ENCODE measurements around the gene PPT1. TPM values are rescaled to one million over a fixed set of nuclear protein-coding genes. Genes with fewer than 3 reads are reported as not detected.
"Not testable (repeated sequence)": the region's sequence is repeated elsewhere in the genome, so short reads cannot be mapped to it uniquely, and the experiment has no call there.

Gene PPT1
- total RNA-seq, 2 donors from 2014 or later: 51.7 to 64.7 TPM

DNA sequence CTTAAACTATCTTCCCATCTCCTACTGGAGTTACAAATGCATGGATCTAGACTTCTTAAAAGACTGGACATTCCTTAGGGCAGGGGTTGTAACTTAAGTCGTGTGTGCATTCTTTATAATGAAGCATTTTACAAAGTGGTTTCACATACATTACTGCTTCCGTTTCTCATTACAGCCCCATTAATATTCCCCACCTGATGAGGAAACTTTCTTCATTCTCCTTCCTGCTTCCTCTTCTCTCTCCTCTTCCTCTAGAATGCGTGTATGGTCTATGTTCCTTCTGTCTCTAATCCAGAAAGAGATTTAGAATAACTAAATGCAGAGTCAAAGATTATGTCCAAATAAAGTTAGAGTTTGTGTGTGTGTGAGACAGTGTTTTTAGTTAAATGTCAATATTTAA lies 58.4 kb downstream of the PPT1 start:
- ATAC-seq (no peak), DNase-seq (no peak)
- intact Hi-C loops (cut with DNase I): loop anchor here in 1 of 2 donors (10.0 kb wide), 2 partner anchors 64 to 224 kb away; no protein-coding TSS in a partner anchor

DNA sequence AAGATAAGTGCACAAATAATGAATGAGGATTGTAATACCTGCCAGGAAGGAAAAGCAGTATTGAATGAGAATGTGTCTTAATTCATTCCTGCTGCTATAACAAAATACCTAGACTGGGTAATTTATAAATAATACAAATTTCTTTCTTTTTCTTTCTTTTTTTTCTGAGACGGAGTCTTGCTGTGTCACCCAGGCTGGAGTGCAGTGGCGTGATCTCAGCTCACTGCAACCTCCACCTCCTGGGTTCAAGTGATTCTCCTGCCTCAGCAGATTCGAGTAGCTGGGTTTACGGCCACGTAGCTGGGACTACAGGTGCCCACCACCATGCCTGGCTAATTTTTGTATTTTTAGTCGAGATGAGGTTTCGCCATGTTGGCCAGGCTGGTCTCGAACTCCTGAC lies 59.8 kb downstream of the PPT1 start:
- DNase-seq, ATAC-seq: not testable (repeated sequence)
- intact Hi-C loops (cut with DNase I): loop anchor here in 1 of 2 donors (10.0 kb wide), 2 partner anchors 62 to 222 kb away; no protein-coding TSS in a partner anchor

DNA sequence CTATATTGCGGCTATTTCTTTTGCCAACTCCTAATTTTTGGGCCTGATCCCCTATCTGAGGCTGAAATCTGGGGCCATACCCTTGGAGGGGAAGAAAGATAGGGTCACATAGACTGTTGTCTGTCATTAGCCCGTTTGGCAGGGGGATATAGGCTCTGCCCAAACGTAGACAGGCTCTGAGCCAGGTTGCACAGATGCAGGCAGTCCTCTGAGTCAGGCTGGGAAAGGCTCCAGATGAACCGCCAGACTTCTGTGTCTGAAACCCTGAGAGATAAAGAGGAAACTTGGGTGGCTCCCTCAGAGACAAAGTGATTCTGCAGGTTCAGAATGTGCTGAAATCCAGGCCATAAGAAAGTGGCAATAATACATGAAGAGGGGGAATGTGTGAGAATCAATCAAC lies 60.5 kb downstream of the PPT1 start:
- DNase-seq (peak; percentile 88), ATAC-seq (peak in 1 of 2 donors; percentile 16)
- intact Hi-C loops (cut with DNase I): loop anchor here in 1 of 2 donors (10.0 kb wide), 2 partner anchors 62 to 222 kb away; no protein-coding TSS in a partner anchor

DNA sequence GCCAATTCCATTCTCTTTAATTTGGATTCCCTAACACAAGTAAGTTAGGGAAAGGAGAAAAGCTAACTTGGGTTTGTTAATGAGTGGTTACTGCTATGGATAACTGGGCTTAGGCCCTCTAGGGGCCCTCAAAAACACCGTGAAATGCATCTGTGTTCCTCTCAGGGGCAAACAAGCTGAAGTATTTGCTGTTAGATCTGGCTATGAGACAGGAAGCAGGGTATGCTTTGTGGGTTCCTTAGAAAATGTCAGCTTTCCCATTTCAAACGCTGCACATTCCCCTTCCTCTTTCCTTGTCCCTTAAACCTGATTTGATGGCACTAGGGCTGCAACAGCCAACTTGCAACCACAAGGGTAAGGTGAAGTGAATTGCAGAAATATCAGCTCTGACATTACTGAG lies 62.2 kb downstream of the PPT1 start:
- intact Hi-C loops (cut with DNase I): loop anchor here in 1 of 2 donors (10.0 kb wide), 2 partner anchors 60 to 220 kb away; no protein-coding TSS in a partner anchor
- no peak for DNase-seq

DNA sequence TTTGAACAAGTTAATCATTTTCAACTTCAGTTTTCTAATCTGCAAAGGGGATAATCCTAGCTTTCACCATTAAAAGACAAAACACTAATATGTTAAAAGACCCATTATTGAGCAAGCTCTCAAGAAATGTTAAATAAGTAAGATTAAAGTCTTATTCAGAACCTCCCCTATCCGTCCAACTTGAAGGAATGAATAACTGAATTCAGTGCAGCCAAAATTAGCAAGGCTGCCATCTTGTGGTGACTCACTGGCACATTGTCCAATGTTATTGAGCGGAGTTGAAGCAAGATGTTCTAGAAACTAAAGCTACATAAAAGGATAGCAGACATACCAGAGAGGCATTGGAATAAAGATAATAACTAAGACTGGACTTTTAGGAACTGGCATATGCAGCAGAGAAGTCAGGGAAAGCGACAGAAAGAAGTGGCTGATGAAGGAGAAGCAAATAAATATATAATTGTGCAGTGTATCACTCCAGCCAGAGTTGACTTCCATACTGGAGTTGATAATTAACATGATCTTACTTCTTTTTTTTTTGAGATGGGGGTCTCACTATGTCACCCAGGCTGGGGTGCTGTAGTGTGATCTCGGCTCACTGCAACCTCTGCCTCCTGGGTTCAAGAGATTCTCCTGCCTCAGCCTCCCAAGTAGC lies 64.7 kb downstream of the PPT1 start:
- DNase-seq: peak; percentile 57
- intact Hi-C loops (cut with DNase I): loop anchor here in 1 of 2 donors (10.0 kb wide), 2 partner anchors 58 to 218 kb away; no protein-coding TSS in a partner anchor
- ATAC-seq: peak; percentile 21 to 30

More for the DNA sequence above, 62.2 kb downstream of the PPT1 start:
- ATAC-seq: no peak

DNA sequence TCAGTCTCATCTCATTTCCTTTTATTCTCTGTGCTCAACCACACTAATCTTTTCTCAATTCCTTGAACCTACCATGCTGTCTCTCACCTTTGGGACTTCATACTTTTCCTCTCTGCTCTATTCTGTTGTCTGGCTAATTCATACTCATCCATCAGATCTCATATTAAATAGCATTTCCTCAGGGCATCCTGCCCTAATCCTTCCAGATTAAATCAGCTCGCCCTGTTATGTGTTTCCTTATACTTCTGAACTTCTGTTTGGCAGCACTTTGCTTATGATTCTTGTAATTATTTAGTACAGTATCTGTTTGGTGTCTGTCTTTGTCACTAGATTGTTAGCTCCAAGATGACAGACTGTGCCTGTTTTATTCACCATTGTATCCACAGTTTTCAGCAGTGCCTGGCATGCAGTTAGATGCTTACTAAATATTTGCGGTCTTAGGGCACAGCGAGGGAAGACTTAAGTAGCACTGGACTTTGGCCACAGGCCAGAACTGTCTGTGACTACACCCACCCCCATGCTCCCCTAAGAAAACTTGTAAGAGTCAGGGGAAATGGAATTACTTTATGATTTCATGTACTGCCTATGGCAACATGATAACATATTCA lies 66.4 kb downstream of the PPT1 start:
- intact Hi-C loops (cut with DNase I): loop anchor here in 1 of 2 donors (10.0 kb wide), 2 partner anchors 56 to 216 kb away; no protein-coding TSS in a partner anchor
- ATAC-seq (no peak), DNase-seq (no peak)

DNA sequence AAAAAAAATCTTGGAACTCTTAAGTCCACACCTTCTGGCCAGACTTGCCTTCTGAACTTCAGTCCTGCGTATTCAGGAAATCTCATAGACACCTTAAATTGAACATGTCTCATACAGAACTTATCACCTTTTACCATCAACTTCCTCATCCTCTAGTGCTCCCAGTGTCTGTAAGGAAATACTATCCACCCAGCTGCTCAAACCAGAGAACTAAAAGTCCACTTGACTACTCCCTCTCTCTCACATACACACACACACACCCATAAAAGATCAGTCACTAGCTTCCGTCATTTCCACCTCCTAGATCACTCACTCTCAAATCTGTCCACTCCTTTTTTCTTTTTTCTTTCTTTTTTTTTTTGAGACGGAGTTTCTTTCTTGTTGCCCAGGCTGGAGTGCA lies 67.4 kb downstream of the PPT1 start:
- ATAC-seq: no peak
- DNase-seq: no peak
- intact Hi-C loops (cut with DNase I): loop anchor here in 1 of 2 donors (10.0 kb wide), 2 partner anchors 55 to 215 kb away; no protein-coding TSS in a partner anchor

DNA sequence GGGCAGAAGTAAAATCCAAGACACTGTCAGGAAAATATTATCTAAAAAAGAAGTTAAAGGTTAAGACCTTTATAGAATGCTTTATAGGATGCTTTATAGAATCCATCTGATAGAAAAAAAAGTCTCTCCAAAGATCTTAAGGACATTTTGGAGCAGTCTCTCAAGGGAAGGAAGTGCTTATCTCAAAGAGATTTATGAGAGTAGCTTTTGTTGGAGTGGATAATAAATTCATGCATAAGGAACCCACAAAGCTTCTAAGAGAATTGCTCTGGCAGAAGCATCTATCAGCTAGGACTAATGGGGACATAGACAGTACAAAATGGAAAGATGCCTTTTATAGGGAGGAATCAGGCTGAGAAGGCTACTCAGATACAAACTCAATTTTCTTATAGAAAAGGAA lies 69.4 kb downstream of the PPT1 start:
- ATAC-seq: no peak
- intact Hi-C loops (cut with DNase I): no loop called here

DNA sequence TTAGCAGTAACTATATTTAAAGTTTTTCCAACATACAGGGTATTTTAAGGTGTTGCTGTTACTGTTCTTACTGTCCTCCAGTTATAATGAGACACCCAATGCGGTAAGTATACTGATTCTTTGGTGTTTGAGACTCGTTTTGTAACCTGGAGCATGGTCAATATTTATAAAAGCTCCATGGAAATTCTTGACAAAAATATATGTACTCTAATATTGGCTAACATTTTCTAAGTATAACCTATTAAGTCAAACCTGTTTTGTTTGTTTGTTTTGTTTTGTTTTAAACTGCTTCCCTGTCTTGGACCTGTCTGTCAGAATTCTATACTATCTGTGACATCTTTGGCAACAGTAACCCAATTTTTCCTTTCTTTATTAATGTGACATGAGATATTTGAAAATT lies 72.4 kb downstream of the PPT1 start:
- DNase-seq (no peak), ATAC-seq (no peak)
- intact Hi-C loops (cut with DNase I): no loop called here

More for the DNA sequence above, 69.4 kb downstream of the PPT1 start:
- no peak for DNase-seq

DNA sequence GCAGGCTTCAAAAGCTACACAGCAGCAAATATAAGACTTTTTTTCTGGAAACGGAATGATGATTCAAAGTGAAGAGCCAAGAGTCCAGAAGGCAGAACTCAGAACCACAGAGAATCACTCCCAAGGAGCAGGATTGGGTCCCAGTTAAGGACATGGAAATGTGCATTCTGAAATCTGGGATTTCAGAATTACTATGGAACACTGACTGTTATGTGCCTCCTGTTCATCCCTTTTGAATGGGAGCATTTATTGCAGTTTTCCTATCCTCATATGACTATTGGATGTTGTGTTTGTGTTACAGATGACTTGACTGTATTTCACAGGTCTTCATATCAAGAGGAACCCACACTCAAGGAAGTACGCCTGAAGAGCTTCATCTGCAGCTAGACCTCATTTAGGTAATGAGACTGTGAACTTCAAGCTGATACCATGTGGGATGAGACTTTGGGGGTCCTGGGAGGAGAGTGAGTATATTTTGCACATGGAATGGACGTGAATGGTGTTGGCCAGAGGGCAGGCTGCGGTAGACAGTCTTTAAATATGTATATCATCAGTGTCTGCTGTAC lies 73.6 kb downstream of the PPT1 start:
- intact Hi-C loops (cut with DNase I): no loop called here
- no peak for ATAC-seq
- no peak for DNase-seq

Other genes with a start within 250 kb of the PPT1 start
- 10 to 100 TPM; 13.0 to 20.5 TPM for gene TRIT1, start 213.7 kb downstream of the PPT1 start, total RNA-seq
- under 1 TPM; 0.76 to 0.77 TPM for gene MYCL, start 195.3 kb downstream of the PPT1 start, total RNA-seq
- 1 to 10 TPM; 3.7 to 3.8 TPM for gene MFSD2A, start 142.1 kb downstream of the PPT1 start, total RNA-seq
- gene CAP1, start 56.5 kb downstream of the PPT1 start, total RNA-seq: 100 to 1,000 TPM; 133 to 179 TPM
- gene RLF, start 64.1 kb upstream of the PPT1 start, total RNA-seq: 10 to 100 TPM; 11.7 to 13.9 TPM
- gene TMCO2, start 150.7 kb upstream of the PPT1 start, total RNA-seq: not detected
- 10 to 100 TPM; 33.7 to 42.0 TPM for gene ZMPSTE24, start 161.0 kb upstream of the PPT1 start, total RNA-seq
- gene COL9A2, start 220.0 kb upstream of the PPT1 start, total RNA-seq: 1 to 10 TPM in 1 of 2 donors, under 1 TPM in 1; 0.53 to 1.2 TPM